ENCODE measurements around the gene MPPED1.

Gene MPPED1

DNA sequence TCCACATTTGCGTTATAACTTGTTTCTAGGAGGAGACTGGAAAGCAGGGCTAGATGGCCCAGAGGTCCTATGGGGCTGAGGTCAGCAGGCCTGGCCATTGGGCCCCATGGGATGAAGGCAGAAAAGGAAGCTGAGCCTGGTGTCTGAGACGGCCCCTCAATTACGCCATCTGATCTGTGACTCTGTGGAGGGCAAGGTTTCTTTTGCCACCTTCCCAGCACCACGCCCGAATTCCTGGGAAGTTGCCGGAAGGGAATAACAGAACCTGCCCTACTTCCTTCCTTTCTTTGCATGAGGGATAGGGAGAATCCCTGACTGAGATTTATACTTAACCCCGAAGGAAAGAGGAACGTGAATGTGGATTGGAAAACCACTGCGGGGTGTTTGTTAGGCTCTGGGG, 118.1 kb downstream of the MPPED1 start:
- no peak for DNase-seq

DNA sequence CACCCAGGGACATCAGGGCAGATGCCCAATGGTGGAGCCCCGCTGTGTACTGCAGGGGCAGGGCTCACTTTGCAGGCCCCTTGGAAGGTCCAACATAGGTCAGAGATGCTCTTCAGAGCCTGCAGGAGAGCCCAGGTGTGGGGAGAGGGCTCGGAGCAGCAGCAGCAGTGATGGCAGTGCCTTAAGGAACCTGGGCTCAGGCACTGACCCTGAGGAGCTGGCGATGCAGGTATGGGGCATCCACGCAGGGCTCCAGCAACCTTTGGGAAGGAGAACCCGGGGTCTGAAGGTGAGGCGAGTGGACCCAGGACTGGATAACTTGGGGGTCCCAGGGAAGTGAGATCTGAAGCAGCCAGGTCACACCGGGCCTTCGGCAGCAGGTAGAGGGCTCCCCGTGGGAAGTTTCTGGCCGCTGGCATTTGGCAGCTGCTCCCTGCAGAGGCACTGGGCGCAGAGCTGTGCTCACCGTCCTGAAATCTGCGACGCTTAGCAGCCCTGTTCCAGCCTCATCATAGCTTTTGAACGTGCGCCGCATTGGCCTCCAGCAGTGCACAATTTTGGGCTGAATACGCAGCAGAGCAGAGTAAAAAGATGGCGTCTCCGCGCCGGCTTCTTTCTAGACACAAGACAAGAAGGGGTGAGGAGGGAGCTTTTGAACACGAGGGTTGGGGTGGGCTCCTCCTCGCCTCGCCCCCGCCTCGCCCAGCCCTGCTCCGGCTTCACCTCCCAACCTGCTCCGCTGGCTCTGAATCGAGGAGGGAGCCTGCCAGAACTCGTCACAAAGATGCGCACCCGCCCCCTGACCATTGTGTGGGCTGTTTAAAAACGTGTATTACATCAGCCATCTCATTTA, 118.8 kb downstream of the MPPED1 start:
- no peak for DNase-seq

DNA sequence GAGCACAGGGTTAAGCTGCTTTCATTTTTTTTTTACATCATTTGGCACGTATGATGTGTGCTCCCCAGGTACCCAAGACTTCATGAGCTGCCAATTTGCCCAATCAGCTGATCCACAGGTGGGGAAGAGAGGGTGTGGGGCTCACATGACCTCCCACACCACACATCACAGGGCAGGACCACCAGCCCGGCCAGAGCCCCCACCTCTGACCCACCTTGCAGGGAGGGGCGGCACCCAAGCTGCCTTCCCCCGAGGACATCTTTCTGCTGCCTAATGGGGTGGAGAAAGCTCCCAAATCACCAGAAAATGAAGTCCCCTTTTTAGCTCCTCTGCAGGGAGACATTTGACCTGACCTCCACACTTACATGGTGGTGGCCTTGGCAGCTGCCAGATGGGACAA, 119.8 kb downstream of the MPPED1 start:
- no peak for DNase-seq

DNA sequence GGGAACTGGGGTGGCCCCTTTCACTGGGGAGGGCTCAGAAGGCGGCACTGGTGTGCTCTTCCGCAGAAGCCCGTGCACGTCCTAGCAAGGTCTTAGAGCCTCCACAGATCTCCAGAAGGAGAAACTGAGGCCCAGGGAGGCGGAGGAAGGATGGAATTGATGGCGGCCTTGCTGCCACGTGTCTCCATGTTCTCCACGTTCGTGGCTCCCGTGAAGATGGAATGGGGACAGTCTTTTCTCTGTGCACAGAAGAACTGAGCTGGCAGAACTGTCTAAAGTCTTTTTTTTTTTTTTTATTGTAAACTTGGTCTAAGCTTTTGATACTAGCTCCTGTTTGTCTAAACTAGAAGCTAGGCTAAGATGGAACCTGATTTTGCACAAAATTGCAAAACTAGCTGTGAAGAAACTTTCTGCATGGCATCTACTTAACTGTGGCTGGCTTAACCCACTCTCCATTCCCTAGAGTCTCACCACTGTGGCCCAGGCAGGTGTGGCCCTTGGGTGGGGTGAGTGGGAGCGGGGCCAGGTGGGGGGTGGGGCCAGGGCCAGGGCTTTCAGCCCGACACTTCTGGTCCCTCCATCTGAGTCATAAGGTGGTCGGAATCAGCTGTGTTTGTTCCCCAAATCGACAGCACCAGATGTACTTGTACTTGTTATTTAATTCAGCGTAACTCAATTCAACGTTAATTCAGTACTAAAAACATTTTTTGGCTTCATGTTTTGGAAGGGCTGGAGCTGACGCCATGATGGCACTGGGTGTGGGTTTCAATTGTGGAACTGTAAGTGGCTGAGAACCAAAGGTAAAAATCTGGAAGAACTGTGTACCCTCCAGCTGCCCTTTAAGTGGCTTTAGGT, 120.7 kb downstream of the MPPED1 start:
- DNase-seq, result no peak

DNA sequence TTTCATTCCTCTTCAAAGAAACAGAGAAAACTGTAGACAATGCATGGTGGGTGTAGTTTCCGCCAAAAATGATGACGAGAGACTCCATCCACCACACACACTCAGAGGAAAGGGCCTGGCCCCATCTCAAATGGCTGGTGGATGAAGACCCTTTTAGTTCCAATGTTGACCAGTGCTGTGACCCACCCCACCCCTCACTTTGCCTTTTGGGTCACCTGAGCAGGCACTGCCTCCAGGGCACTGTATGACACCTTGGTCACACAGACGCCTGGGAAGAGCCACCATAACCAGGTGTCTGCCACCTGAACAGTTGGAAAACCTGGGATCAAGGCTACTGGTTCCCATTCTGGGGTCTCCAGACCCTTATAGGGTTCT, 121.3 kb downstream of the MPPED1 start:
- no peak for DNase-seq

DNA sequence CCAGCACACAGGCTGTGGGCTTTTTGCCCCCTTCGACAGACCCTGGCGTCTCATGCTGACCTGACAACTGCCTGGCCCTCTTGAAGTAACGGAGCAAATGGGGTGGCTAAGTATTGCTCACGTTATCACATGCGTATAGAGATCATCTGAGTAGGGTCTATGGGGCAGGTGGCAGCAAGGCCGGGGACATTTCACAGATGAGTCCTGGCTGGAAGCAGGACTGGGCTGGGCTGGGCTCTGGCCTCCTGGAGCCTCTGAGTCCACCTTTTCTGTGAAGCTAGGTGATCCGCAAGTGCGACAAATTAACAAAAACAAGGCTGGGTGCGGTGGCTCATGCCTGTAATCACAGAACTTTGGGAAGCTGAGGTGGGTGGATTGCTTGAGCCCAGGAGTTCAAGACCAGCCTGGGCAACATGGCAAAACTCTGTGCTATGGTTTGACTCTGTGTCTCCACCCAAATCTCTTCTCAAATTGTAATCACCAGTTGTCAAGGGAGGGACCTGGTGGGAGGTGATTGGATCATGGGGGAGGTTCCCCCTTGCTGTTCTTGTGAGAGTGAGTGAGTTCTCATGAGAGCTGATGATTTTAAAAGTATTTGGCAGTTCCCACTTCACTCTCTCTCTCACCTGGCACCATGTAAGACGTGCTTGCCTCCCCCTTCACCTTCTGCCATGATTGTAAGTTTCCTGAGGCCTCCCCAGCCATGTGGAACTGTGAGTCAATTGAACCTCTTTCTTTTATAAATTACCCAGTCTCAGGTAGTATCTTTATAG, 122.0 kb downstream of the MPPED1 start:
- DNase-seq, result no peak

DNA sequence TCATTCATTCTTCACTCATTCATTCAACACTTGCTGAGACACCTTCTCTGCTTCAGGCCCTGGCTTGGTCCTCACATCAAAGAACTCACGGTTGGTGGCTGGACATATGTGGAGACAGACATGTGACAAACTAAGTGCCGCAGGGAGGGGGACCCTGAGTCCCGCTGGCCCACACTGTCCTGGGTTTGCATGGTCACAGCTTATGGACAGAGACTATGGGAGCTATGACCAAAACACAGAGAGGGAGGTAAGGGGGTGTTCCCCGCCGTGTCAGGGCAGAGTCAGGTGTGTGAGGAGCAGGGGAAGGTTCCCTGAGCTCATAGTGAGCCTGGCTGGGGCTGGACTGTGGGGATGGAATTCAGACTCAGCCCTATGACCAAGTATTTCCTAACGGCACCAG, 123.1 kb downstream of the MPPED1 start:
- no peak for DNase-seq

DNA sequence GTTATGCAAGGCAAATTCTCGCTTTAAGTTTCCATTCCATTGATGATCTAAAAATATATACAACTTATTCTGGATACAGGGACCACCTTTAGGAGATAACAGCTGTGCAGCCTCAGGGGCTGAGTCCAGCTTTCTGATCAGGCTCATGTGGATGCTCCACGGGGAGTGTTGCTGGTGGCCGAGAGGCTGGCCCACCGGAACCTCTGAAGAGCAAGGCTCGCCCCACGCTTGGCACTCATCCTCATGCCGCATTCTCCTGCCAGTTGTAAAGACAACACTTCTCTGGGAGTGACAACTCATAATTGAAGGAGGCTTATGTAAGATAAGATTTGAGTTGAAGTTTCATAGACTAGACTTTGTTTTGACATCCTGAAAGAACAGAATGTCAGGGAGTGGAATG, 123.5 kb downstream of the MPPED1 start:
- DNase-seq, result no peak

DNA sequence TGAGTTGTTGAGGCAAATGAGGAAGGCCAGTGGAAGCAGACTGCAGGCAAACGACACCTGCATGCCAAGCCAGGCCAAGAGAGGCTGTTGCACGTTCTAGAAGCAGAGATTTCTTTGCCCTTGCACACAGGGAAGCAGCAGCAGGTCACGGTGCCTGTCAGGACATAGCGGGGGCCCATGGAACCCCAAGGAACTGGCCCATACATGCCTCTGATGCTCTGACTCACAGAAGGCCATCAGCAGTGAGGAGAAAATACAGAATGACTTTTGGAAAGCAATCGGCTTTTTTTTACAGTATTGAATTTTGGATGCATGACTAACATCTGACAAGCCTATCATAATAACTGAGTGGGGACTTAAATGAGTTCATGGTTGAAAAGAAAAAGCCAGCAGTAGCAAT, 123.9 kb downstream of the MPPED1 start:
- DNase-seq, result no peak

DNA sequence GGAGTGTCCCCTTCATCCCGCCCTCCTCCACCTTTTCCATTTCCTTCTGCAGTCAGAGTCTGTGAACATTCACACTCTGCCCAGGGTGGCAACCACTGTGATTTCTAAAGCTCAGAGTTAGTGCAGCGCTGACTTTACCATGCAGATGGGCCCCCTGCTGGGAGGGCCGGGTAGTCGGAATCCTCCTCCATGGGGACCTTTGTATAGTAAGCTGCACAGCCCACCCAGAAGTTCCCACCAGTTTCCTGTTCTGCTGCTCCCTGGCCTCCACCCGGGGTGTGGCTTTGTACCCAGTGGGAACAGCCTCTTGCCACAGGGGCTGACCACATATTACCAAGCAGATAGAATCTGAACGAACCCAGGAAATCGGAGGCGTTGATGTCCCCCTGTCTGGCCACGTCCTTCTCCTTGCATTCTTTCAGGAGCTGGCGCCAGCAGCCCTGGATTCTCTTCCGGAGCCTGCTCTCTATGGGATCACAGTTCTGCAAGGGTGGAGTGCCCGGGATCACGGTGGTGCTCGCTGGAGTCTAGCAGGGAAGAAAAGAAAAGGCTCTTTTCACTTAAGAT, 125.3 kb downstream of the MPPED1 start:
- peak; percentile 18 for DNase-seq

DNA sequence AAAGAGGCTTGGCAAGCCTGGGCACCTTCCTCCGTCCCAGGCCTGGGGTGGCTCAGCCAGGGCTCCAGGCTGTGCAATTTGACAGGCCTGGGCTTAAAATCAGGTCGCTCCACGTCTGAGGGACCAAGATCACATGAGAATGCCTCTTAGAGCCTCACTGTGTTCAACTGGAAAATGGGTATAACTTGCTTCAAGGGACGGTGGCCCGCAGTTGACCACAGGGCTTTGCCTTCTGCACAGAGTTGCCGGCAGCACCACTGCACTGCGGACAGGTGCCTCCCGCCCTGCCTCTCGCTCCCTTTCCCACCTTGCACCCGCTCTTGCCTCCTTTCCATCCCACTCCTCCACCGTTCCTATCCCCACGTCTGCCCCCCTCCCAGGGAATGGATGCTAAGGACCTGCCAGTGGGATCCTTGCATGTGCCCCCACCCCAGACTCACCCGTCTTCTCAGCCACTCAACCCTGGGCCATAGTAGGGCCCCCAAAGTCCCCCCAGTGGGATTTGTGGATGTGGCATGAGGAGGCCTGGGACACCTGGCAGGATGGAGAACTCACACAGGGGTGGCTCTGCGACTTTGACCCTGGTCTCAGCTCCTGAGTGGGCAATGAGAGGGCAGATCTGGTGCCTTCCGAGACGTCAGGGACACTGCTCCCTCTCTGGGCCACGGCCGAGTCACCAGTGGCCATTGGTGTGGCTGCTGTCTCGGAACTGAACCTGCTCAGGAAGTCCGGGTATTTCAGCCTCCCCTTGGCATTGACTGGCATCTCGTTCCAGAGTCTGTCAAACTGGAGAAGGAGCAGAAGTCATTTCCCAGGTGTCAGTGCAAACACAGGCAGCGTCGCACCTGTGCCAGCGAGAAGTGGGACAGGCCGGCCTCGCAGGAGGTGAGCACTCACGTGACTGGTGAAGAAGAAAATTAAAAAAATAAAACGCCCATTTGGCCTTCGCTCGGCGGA, 128.0 kb downstream of the MPPED1 start:
- DNase-seq, result no peak

DNA sequence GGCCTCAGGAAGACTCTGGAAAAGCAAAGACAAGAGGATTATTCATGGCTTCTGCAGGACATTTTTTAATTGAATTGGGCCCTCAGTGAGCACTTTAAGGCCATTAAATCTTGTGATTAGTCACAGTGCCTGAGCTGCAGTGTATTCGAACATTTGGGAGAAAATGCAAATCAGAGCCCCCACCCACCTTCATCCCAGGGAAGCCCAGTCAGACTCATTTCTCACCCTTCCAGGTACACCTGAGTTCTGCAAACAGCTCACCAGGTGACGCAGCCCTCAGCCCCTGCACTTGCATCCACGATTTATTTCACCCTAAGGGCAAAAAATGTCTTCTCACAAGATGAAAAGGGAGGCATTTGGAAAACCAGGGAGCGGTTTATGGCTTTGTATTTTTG, 128.7 kb downstream of the MPPED1 start:
- no peak for DNase-seq

DNA sequence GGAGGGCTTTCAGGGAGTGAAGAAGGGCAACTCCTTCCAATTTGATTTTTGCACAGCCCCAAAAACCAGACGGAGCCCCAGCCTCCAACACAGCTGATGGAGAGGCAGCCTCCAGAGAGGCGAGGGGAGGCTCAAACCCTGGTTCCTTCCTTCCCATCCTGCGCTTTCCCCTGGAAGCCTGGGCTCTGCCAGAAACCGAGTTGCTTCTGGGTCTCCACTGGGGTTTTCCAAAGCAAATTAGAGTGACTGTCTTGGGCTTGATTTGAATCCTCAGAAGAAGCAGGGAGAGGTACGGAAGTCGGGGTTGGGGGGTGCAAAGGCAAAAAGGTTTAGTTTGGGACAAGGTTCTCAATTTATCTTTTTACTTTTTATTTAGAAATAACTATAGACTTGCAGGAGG, 129.2 kb downstream of the MPPED1 start:
- DNase-seq, result no peak

DNA sequence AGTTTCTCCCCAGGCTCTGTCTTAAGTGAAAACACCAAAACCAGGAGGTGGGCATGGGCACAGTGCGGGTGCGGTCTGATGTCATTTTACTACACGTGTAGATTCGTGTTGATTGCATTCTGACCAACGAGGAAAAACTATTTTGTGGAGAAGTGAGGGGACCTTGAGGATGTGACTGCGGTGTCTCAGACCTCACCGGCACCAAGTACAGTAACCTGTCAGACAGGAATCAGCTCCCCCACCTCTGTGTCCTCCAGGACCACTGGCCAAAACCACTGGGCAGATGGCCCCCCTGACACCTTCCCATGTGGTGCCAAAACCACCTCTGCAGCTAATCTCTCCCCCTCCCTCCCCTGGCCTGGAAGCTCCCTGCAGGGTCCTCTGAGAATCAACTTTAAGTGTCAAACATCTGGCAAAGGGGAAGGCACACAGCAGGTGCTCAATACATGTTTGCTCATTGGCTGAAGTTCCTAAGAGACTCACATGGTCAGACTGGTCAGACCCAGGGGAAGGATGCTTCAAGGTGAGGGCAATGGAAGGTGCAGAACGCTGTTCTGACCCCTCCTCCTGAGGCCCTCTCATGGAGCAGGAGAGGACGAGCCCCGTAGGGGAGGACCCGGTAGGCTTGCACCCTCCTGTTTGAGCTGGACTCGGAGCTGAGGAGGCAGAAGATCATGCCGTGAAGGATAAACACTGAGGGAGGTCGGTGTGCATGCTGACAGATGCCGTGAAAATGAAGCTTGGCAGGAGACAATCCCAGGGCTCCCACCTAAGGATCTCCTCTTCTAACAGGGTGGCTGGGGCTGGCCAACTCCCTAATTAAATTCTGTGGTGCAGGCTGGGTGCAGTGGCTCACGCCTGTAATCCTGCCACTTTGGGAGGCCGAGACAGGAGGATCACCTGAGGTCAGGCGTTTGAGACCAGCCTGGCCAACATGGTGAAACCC, 129.9 kb downstream of the MPPED1 start:
- no peak for DNase-seq

DNA sequence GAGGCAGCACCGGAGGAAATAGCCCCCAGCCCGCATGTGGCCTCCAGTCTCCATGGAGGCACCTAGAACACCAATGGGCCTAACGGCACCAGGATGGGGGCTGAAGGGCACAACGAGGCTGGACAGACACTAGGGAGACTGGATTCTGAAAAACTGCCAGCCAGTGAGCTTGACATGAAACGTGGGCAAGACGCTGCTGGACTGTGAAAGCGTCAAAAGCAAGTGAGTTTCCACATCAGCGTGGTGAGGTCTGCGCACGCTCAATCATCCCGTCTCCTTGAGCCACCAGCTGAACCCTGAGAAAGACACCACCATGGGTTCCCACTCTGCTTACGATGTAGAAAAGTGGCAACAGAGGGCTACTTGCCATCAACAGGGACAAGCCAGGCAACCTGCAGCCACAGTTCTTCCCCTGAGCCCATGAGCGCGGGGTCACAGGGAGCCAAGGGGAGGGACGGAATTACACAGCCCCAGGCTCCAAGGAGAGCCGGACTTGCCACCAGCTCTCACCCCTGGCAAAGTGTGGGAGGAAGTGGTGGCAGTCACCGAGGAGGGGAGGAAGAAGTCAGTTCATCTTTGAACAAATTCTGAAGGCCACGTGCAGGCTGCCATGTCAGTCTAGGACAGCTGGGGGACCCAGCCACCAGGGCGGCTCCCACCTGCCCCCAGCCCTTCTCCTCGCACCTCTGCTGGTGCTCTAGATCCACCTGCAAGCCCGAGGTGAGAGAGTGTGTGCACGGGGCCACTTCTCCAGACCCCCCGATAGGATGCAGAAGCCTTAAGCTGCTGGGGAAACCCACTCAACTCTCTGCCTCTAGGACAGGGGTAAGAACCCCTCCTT, 131.1 kb downstream of the MPPED1 start:
- no peak for DNase-seq

DNA sequence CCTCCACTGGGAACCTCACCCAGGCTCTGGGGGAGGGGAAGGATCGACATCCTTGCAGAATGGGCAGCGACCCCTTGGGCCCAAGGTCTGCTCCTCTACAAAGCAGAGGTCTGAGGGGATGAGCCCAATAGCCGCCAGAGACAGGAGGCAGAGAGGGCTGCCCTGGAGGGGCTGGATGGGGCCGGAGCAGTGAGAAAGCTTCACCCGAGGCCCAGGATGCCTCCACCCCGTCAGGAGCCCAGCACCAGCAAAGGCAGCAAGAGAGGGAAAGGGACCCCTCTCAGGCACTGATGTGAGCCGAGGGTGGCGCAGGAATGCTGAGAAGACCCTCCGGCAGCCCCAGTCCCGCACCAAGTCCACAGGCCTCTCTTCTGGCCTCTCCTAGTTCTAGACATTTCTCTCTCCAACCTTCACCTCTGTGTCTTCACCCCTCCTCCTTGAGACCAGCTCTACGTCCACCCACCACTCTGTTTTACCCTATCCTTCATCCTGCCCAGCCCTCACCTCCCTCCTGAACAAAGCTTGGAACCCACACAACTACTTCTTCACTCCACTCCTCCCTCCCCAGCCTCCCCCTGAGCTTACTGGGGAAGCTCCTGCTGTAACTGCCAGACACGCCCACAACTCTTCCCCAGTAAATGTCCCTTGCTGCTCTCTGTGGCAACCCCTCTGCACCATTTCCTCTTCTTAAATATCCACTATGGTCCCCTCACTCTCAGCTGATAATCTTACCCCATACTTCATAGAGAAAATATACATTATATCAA, 131.9 kb downstream of the MPPED1 start:
- no peak for DNase-seq

DNA sequence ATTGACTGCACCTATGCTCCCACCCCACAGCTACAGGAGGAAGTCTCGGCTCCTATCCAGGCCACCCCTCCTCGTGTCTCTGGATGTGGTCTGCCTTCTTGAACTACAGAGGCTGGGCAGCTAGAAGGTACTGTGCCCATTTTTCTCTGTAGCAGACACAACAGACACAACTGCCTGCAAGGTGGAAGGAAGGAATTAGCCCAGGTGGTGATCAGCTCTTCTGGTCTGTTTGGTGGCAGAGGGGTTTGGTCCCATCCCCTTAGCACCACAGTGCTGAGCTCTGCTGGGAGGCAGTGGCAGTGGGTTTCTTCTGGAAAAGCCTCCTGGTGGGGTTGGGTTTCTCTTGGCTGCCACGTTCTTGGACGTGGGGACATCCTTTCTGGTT, 132.5 kb downstream of the MPPED1 start:
- no peak for DNase-seq

DNA sequence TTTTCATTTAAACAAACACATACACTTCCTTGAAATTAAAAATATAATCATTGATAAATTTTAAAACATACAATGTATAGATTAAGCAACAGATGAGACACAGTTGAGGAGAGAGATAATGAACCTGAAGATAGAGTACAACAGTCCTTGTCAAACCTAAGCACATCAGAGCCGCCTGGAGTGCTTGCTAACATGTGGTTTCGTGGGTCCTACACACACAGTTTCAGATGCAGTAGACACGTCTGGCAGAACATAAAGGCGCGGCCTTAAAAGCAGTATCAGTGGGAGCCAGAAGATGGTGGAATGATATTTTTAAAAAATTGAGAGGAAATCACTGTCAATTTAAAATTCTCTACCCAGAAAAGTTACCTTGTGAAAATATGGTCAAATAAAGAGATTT, 134.4 kb downstream of the MPPED1 start:
- peak; percentile 10 for DNase-seq

DNA sequence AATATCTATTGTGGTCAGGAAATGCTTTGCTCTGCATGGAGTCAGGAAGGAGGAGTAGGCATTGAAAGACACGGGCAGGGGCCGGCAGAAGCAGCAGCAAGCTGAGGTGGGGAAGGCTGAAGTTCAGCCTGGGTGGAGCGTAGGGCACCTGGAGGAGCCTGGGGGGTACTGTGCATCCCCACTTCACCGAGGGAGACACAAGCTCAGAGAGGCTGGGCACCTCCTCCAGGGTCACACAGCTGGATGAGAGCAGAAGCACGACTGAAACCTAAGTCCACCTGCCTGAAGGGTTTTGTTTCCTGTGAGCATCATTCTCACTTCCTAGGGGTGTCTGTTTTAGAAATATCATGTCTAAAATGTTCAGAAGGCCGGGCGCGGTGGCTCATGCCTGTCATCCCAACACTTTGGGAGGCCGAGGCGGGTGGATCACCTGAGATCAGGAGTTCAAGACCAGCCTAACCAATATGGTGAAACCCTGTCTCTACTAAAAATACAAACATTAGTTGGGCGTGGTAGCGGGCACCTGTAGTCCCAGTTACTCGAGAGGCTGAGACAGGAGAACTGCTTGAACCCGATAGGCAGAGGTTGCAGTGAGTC, 138.3 kb downstream of the MPPED1 start:
- DNase-seq, result no peak
